Measurements from ENCODE around the gene ATF7.

The ATF7 gene

DNA sequence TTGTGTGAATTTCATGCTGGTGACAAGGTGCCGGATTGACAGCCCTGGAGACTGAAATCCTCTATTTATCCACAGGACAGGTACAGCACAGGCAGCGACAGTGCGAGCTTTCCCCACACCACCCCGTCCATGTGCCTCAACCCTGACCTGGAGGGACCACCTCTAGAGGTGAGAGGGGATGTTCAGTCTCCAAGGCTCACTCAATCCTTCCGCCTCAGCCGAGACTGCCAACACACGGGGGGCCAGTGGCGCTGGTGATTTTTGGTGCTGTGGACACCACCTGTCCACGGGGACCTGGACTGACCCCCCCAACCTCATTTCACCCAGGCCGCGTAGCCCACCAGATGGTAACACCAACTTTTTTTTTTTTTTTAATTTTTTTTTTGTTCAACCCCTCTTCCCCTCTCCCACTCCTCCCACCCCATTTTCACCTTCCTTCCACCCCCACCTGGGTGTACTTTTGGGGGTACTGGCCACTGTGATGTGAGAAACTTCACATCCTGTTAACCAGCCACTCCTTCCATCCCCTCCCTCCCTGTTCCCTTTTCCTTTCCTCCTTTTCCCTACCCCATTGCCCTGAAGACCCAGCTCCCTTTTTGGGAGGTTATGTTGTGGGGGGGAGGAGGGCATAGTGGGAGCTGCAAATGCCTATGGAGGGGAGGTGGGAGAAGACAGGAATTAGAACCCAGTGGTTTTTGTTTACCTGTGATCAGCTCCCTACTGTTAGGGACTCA is 161.3 kb downstream of the ATF7 start:
- CTCF ChIA-PET = interaction anchor here (0.6 to 0.7 kb wide), 3 partner anchors 25 to 743 kb away, joined by 3 to 5 read pairs (median 3); no protein-coding TSS in a partner anchor
- H3K4me1 ChIP-seq (ENCODE audit: control insufficient read depth, insufficient read depth, low read length) = no peaks in the 10 kb centered on the region
- H3K9me3 ChIP-seq (ENCODE audit: control insufficient read depth, insufficient read depth, low read depth, low read length) = no peaks in the 10 kb centered on the region
- H3K36me3 ChIP-seq (ENCODE audit: control insufficient read depth in 2 of 2, insufficient read depth in 1 of 2, low read length in 2 of 2) = peaks cover 93 to 99% of the 10 kb centered on the region in 2 experiments
- POLR2A ChIA-PET = interaction anchor here (0.6 to 1.5 kb wide), 8 partner anchors 9 to 143 kb away, joined by 3 to 5 read pairs (median 4); partner anchors contain the start of genes AAAS, MAP3K12 and TARBP2
- no peak overlapping the region for H3K4me3 ChIP-seq (ENCODE audit: low read depth, low read length)
- H3K27ac ChIP-seq (ENCODE audit: extremely low read depth, low read depth, low read length) = no peak overlapping the region
- TF ChIP-seq ZNF112 (tag by site-specific recombination; IDR thresholded peaks at IDR 0.05) = no peak
- peak; percentile 41; the same call in 1 of the 2 replicates for TF ChIP-seq ZNF366 (tag by site-specific recombination; conservative IDR thresholded peaks at IDR 0.05)

DNA sequence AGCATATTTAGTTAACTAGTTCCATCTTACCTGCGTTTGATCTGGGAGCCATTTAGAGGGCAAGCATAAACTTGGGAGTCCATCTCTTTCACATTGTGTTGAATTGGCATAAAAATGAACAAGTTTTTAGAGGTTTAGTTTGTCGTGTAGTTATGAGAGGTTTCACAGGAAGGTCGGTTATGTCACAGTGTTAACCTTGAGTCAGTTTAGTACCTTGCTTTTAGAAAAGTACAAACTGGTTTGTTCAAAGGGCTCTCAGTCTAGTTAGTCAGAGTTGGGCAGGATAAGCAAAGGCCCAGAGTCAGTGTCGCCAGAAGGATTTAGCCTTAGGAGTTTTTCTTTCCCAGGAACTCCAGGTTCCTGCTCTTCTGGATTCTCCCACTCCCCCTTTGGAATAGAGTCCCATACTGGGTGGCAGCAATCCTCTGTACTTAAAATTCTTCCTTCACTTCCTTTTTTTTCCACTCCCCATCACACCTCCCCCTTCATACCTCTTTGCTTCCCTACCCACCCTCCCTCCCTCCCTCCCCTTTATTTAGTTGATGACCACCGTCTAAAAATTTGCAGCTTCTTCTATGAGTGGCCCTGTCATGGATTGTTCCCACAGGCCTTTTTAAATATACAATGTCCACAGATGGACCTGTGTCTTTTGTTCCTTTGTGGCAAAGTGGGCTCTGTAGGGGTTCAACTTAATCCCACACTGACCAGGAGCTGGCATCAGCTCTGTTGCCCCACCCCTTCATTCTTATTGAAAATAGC is 162.2 kb downstream of the ATF7 start:
- no peak overlapping the region; the same call in 1 of the 2 replicates for H3K27ac ChIP-seq (ENCODE audit: extremely low read depth, low read depth, low read length)
- H3K36me3 ChIP-seq (ENCODE audit: control insufficient read depth in 2 of 2, insufficient read depth in 1 of 2, low read length in 2 of 2) = peaks cover 93 to 99% of the 10 kb centered on the region in 2 experiments
- H3K9me3 ChIP-seq (ENCODE audit: control insufficient read depth, insufficient read depth, low read depth, low read length) = no peaks in the 10 kb centered on the region
- CTCF ChIA-PET = interaction anchor here (0.6 to 3.1 kb wide), 4 partner anchors 11 to 744 kb away, joined by 3 to 17 read pairs (median 4); no protein-coding TSS in a partner anchor
- TF ChIP-seq TCF7L2 (IDR thresholded peaks at IDR 0.05; ENCODE audit: borderline replicate concordance, low read depth, low read length) = no peak
- TF ChIP-seq, protein P1, sequence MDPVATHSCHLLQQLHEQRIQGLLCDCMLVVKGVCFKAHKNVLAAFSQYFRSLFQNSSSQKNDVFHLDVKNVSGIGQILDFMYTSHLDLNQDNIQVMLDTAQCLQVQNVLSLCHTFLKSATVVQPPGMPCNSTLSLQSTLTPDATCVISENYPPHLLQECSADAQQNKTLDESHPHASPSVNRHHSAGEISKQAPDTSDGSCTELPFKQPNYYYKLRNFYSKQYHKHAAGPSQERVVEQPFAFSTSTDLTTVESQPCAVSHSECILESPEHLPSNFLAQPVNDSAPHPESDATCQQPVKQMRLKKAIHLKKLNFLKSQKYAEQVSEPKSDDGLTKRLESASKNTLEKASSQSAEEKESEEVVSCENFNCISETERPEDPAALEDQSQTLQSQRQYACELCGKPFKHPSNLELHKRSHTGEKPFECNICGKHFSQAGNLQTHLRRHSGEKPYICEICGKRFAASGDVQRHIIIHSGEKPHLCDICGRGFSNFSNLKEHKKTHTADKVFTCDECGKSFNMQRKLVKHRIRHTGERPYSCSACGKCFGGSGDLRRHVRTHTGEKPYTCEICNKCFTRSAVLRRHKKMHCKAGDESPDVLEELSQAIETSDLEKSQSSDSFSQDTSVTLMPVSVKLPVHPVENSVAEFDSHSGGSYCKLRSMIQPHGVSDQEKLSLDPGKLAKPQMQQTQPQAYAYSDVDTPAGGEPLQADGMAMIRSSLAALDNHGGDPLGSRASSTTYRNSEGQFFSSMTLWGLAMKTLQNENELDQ (tag by site-specific recombination; IDR thresholded peaks at IDR 0.05; ENCODE audit: low read depth) = no peak
- peak; percentile 55; the same call in 1 of the 2 replicates for TF ChIP-seq IKZF3 (tag by site-specific recombination; IDR thresholded peaks at IDR 0.05)
- TF ChIP-seq, protein P2, sequence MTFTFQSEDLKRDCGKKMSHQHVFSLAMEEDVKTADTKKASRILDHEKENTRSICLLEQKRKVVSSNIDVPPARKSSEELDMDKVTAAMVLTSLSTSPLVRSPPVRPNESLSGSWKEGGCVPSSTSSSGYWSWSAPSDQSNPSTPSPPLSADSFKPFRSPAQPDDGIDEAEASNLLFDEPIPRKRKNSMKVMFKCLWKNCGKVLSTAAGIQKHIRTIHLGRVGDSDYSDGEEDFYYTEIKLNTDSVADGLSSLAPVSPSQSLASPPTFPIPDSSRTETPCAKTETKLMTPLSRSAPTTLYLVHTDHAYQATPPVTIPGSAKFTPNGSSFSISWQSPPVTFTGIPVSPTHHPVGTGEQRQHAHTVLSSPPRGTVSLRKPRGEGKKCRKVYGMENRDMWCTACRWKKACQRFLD (tag by site-specific recombination; IDR thresholded peaks at IDR 0.05) = no peak
- no peaks in the 10 kb centered on the region for H3K4me1 ChIP-seq (ENCODE audit: control insufficient read depth, insufficient read depth, low read length)
- POLR2A ChIA-PET = interaction anchor here (0.6 to 1.5 kb wide), 7 partner anchors 10 to 143 kb away, joined by 3 to 6 read pairs (median 5); partner anchors contain the start of genes AAAS and TARBP2
- H3K4me3 ChIP-seq (ENCODE audit: low read depth, low read length) = no peak overlapping the region

DNA sequence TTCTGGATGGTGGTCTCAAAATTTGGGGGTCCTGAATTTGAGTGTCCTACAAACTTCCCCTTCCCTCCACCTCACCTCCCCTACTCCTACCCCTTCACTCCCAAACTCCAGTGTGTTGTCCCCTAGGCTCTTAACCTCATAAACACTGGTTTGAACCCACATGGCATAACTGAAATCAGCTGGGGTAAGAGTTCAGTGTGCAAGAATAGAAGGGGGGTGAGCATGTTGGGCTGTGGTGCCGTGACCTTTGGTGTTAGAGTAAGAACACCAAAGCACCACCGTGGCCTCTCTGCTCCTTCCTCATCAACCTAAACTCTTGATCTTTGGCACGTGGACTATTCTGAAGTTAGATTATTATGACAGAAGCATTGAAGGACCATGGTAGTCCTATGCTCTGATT is 163.2 kb downstream of the ATF7 start:
- H3K4me1 ChIP-seq (ENCODE audit: control insufficient read depth, insufficient read depth, low read length) = no peaks in the 10 kb centered on the region
- no peak overlapping the region for H3K27ac ChIP-seq (ENCODE audit: extremely low read depth, low read depth, low read length)
- peaks cover 94 to 99% of the 10 kb centered on the region in 2 experiments for H3K36me3 ChIP-seq (ENCODE audit: control insufficient read depth in 2 of 2, insufficient read depth in 1 of 2, low read length in 2 of 2)
- ChIA-PET POLR2A (interaction anchor here (1.8 kb wide), 1 partner anchor 10 kb away, joined by 6 read pairs; no protein-coding TSS in a partner anchor), CTCF (interaction anchor here (0.6 to 3.1 kb wide), 2 partner anchors 10 to 14 kb away, joined by 3 to 17 read pairs; no protein-coding TSS in a partner anchor)
- H3K4me3 ChIP-seq (ENCODE audit: low read depth, low read length) = no peak overlapping the region
- TF ChIP-seq, protein P3, sequence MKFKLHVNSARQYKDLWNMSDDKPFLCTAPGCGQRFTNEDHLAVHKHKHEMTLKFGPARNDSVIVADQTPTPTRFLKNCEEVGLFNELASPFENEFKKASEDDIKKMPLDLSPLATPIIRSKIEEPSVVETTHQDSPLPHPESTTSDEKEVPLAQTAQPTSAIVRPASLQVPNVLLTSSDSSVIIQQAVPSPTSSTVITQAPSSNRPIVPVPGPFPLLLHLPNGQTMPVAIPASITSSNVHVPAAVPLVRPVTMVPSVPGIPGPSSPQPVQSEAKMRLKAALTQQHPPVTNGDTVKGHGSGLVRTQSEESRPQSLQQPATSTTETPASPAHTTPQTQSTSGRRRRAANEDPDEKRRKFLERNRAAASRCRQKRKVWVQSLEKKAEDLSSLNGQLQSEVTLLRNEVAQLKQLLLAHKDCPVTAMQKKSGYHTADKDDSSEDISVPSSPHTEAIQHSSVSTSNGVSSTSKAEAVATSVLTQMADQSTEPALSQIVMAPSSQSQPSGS (tag by site-specific recombination; IDR thresholded peaks at IDR 0.05; ENCODE audit: low read depth) = no peak
- TF ChIP-seq ZNF777 (tag by site-specific recombination; IDR thresholded peaks at IDR 0.05; ENCODE audit: borderline replicate concordance) (no peak), YY1 (tag by site-specific recombination; IDR thresholded peaks at IDR 0.05) (no peak), ZNF132 (tag by site-specific recombination; IDR thresholded peaks at IDR 0.05; ENCODE audit: borderline replicate concordance) (no peak), ZNF211 (tag by site-specific recombination; IDR thresholded peaks at IDR 0.05; ENCODE audit: low read depth) (no peak)
- H3K9me3 ChIP-seq (ENCODE audit: control insufficient read depth, insufficient read depth, low read depth, low read length) = no peaks in the 10 kb centered on the region

Data from HEK293 (cell line).